GM21360 (cell line): ENCODE data around the gene MEGF10.
"Not testable (repeated sequence)": the region's sequence is repeated elsewhere in the genome, so short reads cannot be mapped to it uniquely, and the experiment has no call there.

Experiments
- ATAC-seq: cut with Tn5 transposase; IDR thresholded peaks from one replicate; pipeline ENCODE4 v1.9.1; 2021; ENCODE audit warnings: mild to moderate bottlenecking, moderate library complexity; ENCODE audit not compliant: unreplicated experiment

MEGF10 gene

DNA sequence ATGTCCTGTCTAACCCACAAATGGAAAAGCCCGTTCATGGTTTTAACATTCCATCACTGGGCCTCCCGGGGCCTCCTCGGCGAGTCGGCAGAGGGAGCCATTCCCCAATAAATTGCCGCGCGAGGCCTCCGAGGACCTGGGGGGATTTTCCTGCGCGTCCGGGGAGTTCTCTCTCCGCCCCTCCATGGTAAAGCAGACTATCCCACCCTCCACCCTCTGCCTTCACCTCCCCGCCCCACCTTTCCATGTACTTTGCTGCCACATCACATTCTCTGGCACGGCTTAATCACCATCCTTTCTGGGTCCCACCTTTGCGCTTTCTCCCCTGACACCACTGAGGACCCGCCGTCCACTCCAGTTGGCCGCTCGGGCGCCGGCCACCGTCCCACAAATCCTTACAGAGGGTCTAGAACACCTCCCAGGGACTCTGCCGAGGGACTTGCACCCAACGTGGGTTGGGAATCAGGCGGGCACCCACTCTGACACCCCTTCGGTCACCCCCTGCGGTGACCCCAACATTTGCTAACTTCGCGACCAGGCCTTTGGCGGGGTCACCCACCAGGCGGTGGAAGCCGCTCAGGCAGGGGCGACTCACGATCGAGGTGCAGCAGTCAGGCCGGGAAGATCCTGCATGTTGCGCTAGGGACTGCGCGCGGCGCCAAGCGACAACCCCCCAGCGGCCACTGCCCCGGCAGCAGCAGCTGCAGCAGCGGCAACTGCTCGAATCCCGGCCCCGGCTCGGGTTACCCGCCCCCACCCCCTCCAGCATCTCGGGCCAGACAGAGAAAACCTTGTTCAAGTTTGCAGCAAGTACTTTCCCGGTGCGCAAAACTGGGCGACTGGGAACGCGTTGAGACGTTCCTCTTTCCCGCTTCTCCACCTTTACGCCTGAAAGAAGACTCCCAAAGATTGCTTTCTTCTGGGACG lies at the start of gene MEGF10:
Gene MEGF10 (plus strand): TSS at position 778 of the 927 bp plus-strand sequence. CDS start 40,513 bp downstream, outside the sequence.
- ATAC-seq = no peak

DNA sequence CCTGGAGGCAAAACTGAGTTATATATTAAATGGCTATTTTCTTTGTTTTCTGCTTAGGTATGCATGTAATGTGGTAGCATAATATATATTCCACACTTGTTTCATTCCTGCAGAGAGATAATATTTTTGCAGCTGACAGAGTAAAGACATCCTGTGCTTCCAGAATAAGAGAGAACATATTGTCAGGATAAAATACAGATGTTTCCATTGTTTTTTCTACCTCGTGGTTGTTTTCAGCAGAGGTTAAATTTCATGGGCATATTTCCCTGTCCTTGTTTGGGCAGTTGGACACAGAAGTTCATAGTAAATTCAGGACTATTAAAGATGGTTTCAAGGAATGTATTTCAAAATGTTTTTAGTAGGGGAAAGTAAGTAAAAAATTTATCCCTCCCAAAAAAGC lies 47.6 kb upstream of the MEGF10 start:
- ATAC-seq = no peak

DNA sequence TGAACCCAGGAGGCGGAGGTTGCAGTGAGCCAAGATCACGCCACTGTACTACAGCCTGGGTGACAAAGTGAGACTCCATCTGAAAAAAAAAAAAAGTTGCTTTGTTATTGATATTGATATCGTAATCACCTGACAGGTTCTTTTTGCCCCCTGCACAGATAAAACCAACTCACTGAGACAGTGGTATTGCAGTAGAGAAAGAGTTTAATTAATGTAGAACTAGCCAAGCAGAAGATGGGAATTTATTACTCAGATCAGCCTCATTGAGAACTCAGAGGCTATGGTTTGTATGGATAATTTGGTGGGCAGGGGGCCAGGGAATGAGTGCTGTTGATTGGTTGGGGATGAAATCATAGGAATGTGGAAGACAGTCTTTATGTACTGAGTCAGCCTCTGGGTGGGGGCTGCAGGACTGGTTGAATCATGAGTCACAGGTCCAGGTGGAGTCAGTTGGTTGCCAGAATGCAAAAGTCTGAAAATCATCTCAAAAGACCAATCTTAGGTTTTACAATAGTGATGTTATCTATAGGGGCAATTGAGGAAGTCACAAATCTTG lies 35.8 kb upstream of the MEGF10 start:
- ATAC-seq = no peak

DNA sequence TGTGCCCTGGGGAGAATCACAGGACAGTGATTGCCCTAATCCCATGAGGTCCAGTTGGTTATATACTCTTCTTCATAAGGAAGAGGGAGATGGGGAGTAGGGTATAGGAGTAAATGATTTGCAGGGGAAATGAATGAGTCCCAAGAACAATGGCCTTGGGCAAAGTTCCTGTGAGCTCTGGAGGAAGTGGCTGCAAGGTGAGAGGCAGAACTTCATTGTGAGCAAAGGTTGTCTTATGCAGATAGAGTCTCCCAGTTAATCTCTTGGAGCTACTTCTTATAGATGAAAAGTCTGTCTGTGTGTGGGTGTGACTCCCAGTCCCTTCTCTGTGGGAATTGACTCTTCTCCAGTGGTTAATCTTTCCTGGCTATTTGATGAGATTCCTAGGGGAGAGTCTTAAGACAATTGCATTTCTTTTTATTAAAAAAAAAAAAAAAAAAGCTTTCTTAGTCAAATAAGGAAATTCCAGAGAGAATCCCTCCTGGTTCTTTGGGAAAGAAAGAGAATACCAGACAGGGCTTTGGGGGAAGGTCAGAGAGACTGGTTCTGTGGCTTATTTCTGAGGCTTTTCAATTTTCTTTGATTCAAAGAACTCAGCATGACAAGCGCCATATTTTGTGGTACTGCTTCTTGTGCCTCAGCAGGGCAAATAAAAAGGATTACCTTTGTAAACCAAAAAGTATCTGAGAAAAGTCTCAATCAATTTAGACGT lies 33.6 kb upstream of the MEGF10 start:
- ATAC-seq = no peak

DNA sequence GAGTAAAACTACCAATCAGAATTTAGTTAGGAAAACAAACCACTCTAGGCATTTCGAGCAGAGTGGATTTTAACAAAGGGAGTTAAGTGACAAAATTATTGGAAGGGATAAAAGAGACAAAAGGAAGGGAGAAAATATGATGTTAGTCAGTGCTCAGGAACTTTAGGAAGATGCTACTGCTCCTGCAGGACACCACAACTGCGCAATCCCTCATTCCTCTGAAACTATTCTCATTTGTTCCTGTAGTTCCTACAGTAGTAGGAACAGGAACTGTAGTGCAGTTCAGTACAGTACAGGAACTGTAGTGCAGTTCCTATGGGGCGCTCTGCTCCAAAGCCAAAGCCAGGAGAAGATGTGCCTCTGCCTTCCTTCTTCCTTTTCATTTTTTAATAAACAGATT lies 29.9 kb upstream of the MEGF10 start:
- ATAC-seq = no peak

DNA sequence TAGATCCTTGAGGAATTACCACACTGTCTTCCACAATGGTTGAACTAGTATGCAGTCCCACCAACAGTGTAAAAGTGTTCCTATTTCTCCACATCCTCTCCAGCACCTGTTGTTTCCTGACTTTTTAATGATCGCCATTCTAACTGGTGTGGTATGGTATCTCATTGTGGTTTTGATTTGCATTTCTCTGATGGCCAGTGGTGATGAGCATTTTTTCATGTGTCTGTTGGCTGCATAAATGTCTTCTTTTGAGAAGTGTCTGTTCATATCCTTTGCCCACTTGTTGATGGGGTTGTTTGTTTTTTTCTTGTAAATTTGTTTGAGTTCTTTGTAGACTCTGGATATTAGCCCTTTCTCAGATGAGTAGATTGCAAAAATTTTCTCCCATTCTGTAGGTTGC lies 25.1 kb upstream of the MEGF10 start:
- ATAC-seq = not testable (repeated sequence)

DNA sequence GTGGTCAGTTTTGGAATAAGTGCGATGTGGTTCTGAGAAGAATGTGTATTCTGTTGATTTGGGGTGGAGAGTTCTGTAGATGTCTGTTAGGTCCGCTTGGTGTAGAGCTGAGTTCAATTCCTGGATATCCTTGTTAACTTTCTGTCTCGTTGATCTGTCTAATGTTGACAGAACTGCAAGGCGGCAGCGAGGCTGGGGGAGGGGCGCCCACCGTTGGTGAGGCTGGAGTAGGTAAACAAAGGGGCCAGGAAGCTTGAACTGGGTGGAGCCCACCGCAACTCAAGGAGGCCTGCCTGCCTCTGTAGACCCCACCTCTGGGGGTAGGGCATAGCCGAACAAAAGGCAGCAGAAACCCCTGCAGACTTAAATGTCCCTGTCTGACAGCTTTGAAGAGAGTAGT lies 22.3 kb upstream of the MEGF10 start:
- not testable (repeated sequence) for ATAC-seq

DNA sequence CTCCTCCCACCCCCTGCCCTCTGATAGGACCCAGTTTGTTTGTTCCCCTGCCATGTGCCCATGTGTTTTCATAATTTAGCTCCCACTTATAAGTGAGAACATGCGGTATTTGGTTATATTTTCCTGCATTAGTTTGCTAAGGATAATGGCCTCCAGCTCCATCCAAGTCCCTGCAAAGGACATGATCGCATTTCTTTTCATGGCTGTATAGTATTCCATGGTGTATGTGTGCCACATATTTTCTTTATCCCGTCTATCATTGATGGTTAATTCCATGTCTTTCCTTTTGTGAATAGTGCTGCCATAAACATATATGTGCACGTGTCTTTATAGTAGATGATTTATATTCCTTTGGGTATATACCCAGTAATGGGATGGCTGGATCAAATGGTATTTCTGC lies 19.9 kb upstream of the MEGF10 start:
- ATAC-seq = not testable (repeated sequence)

DNA sequence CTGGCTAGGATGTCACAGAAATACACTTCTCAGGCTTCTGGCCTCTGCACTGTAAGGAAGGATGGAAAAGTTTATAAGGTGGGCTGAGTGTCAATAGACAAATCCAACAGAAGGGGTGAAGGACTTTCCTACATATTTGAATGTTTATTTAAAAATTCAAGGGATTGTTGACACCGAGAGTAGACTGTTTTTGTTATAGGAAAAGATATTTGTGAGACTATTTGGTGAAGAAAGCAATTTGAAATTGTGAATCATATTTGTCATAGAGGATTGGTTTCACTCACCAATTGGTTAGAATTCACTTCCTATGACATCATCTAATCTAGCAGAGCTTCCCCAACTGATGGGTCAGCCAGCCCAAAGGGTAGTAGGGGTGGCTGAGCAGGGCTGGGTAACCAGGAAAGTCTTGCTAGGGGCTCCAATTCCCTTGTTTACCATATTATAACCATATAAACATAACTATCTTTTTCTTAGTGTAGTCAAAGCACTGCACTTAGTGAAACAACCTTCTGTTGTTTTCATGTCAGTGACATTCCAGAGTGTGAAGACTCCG lies 14.9 kb upstream of the MEGF10 start:
- ATAC-seq = no peak

DNA sequence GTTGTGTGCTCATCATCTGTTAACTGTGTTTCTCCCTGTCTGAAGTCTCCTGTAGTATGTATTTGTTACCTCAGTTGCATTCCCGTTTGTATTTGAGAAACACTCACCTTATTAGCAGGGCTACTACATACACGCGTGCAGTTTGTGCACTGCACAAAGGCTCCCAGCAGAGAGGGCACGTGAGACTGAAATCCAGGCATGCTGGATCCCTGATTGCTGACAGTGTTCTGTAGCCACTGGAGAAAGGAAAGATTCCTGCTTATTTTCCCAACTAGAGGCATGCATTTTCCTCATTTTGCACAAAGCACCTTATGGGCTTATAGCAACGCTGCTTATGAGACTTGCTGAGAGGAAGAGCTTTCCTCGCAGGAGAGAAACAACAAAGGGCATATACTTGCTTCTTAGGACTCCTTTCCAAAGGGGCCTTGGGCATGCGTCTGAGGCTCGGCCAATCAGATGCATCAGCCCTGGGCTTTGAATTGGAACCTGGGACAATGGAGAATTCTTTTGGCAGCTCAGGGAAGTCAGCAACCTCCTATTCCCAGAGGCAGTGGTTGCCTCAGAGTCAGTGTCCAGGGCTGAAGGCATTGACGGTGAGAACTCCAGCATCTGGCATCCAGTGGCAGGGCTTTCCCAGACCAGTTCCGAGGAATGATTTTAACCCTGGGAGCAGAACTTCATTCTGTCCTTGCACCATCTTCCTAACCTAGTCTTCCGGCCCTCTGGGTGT lies 9.9 kb upstream of the MEGF10 start:
- no peak for ATAC-seq

DNA sequence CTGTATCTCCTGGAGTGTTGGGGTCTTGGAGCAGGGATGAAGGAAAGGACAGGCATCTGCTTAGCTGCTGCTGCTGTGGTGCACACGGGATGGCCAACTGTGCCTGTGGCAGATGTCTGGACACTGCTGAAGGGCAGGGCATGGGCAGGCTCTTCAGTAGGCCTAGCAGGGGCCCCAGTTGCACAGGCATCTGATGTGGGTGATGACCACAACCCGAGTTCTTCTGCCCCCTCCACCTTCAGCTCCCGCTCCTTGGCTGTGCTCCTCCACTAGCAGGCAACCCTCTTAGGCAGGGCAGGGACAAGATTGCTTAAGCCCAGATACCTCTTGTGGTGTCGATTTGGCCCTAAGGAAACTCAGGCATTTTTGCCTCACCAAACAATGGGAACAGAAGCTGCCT lies 9.0 kb upstream of the MEGF10 start:
- ATAC-seq = no peak

DNA sequence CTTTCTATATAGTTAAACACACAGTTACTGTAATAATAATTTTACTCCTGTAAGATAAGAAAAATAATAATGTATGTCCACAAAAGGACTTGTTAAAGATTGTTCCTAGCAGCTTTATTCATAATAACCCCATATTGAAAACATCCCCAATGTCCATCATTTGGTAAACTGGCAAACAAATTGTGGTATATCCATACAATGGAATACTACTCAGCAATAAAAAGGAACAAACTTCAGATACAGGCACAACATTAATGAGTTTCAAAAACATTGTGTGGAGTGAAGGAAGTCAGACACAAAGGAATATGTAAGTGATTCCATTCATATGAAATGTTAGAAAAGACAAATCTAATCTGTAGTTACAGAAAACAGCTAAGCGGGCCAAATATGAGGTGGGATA lies 1.9 kb upstream of the MEGF10 start:
- ATAC-seq = no peak

DNA sequence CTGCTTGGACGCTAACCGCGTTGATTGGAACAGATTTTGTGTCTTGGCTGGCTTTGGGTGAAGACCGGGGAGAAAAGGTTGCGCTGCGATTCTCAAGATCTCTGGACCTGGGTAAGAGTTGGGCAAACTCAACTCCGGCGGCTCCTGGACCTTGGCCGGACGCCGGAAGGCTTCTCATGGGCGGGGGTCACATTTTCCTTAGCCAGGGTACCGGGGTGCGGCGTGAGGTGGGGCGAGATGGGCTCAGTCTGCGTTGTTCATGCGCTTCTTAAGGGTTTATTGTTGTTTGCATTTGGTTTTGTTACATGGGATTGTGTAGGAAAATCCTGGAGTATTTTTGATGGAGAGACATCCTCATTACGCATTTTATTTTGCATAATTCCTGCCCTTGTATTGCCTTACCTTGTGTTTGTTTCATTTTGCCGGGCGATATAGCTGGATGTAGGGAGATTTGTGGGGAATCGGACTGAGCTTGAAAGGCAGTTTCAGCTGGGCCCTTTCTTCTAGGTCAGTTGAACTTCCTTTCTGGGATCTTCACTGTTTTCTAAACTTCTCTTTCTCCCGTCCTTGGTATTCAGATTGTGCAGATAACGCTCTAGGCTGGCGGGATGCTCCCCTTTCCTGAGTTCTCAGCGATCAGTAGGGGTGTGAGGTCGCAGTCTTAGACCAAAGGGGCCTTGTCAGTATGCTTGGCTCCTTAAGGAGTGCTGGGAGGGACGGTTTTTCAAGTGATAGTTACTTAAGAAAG lies 524 bp downstream of the MEGF10 start:
- no peak for ATAC-seq

DNA sequence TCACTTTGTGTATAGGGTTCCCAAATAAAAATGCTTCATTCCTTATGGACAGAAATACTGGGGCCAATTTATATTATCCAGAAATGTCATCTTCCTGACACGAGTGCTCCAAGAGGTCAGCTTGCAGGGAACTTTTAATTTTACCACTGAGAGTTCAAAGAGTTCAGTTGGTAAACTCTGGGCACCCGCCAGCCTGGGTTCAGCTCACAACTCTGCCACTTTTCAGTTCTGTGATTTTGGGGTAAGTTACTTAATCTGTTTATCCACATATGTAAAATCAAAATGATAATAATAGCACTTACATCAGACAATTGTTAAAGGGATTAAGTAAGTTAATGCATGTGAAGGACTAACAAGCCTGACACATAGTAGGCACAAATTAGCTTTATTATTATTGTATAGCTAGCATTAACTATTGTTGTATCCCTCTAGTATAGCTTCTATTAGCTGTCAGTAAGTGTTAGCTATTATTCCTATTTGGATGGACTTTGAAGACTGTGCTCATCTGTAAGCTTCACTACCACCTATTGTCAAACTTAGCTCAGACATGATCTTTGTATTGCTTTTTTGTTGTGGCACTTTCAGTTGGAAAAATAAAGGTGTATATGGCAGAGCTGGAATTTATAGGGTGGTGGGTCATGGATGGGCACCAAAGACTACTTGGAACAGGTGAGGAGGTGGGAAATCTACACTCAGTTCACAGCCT lies 1.6 kb downstream of the MEGF10 start:
- ATAC-seq = no peak

DNA sequence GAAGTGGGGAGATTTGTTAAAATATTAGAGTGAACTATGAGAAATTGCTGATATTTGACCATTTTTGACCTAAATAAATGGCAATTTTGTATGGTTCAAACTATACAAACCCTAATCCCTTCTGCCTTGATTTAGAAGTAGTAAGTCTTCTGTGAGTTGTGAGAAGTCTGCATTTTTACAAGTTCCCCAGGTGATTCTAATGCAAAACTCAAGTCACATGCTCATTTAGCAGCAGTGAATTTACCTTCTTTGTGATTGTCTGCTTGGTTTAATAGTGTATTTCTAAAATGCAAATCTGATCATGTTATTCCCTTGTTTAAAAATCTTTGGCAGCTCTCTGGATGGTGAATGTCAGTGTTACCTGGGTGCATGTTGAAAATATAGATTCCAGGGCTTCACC lies 2.8 kb downstream of the MEGF10 start:
- no peak for ATAC-seq

DNA sequence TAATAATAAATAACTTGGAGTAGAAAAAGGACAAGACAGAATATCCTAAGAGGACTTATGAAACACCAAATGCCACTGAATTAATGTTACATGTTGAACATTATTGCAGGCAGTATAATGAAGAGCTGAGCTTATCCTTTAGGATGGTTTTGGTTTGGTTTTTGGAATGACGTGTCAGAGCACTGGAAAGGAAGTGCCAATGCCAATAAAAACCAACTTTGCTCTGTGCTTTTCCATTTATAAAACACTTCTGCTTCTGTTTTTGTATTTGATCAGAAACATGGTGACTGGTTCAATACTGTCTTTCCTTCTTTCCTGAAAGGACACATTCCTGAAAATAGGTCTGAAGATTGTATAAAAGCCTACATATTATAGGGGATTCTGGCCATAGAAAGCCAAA lies 4.2 kb downstream of the MEGF10 start:
- no peak for ATAC-seq

DNA sequence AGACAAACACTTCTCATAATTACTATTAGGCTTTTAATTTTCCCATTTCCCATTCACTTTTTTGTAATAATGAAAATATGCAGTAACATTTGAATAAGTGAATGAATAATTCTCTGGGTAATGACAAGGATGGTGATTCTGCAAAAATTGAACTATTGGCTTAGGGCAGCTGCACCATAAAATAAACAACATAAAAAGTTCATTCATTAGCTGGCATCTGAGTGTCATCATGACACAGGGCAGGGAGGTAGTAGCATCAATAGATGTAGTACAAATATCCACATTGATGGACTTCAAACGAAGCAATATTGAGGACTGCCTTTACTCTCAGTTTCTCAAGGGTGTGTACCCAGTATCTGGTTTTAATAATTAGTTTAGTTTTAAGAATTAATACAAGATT lies 4.9 kb downstream of the MEGF10 start:
- ATAC-seq = no peak

DNA sequence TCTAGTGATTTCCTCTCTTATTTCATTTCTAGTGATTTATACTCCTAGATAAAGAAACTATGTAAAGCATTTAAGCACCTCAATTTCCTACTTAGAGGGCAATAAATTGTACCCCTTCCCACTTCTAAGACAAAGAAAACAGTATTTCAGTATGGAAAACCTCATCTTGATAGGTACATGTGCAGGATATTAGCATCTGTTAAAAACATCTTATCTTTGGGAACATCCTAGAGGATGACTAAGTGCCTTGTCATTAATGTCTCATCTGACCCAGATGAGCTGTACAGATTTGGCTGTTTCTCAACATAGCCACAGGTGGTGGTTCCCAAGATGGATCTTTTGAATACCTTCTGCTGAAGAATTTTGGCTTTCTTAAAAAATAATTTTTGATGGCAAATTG lies 5.7 kb downstream of the MEGF10 start:
- no peak for ATAC-seq

DNA sequence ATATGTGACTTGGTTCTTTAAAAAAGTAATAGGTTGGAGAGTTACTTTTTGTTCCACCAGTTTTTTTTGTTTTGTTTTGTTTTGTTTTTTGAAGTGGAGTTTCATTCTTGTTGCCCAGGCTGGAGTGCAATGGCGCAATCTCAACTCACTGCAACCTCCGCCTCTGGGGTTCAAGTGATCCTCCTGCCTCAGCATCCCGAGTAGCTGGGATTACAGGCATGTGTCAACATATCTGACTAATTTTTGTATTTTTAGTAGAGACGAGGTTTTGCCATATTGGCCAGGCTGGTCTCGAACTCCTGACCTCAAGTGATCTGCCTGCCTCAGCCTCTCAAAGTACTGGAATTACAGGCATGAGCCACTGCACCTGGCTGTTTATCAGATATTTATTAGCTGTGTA lies 6.3 kb downstream of the MEGF10 start:
- ATAC-seq = not testable (repeated sequence)
